ENCODE data around the gene LCN10. TPM values are rescaled to one million over a fixed set of nuclear protein-coding genes. Genes with fewer than 3 reads are reported as not detected.

LCN10 gene
- total RNA-seq, 1 experiment from 2014 or later, result not detected

DNA sequence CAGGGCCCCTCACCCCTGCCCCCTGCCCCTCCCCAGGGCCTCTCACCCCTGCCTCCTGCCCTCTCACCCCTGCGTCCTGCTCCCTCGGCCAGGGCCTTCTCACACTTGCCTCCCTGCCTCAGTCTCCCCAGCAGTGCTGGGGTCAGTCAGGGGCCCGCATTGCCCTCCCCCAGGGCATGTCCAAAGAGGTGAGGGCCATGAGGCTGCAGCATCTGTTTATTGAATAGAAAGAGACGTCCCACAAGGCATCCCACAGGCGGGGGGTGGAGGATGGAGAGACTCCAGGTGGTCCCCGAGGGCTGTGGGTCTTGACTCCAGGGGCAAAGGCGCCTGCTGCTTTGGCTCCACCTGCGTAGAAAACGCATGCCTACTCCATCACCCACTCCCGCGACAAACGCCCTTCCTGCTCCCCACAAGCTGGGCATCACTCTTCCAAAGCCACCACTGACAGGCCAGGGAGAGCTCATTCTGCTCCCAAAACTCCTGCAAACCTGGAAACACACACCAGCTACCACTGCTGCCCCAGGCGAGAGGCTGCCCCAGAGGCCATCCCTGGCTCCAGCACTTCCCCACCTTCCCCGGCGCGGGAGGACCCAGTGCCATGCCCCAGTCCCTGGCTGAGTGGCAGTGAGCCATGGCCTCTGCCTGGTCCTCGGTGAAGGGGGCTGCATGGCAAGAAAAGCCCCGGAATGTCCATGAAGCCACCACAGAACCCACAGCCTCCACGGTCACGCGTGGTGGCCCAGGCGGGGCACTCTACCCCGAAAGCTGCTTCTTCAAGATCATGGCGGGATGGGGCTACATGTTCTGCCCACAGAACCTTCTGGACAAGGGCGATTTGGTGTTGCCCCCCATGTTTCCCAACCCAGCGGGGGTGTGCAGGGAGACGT is 16.9 kb upstream of the LCN10 start:
- intact Hi-C loops (cut with micrococcal nuclease; ENCODE audit: unreplicated experiment), result no loop called here
- Mint-ChIP-seq H3K9me3 (ENCODE audit: unreplicated experiment) (no peaks in the 10 kb centered on the region), H3K4me1 (ENCODE audit: low read depth, unreplicated experiment) (peaks cover 7% of the 10 kb centered on the region), H3K36me3 (ENCODE audit: insufficient read depth, unreplicated experiment) (no peaks in the 10 kb centered on the region), H3K27ac (ENCODE audit: unreplicated experiment) (no peak overlapping the region), H3K4me3 (ENCODE audit: unreplicated experiment) (no peak overlapping the region), H3K27me3 (ENCODE audit: insufficient read depth, unreplicated experiment) (no peaks in the 10 kb centered on the region)
- BruUV-seq (replicated peaks), result no TSS peak
- no peaks in the 10 kb centered on the region for H3K9me3 ChIP-seq
- H3K27me3 ChIP-seq (replicated peaks; ENCODE audit: control insufficient read depth, insufficient read depth, low read length), result no peaks in the 10 kb centered on the region
- no peak for DNase-seq
- no peak overlapping the region for H3K4me3 ChIP-seq (ENCODE audit: low read depth, low read length)
- ChIA-PET CTCF (no interaction called here), POLR2A (no interaction called here)
- no peak for TF ChIP-seq CTCF (IDR thresholded peaks at IDR 0.05; ENCODE audit: insufficient read depth in 1 of 2, low read depth in 1 of 2, low read length in 1 of 2, severe bottlenecking in 1 of 2, unreplicated experiment in 1 of 2)
- H3K4me1 ChIP-seq, result no peaks in the 10 kb centered on the region
- no peaks in the 10 kb centered on the region for H3K36me3 ChIP-seq (ENCODE audit: control insufficient read depth, insufficient read depth, low read length)

DNA sequence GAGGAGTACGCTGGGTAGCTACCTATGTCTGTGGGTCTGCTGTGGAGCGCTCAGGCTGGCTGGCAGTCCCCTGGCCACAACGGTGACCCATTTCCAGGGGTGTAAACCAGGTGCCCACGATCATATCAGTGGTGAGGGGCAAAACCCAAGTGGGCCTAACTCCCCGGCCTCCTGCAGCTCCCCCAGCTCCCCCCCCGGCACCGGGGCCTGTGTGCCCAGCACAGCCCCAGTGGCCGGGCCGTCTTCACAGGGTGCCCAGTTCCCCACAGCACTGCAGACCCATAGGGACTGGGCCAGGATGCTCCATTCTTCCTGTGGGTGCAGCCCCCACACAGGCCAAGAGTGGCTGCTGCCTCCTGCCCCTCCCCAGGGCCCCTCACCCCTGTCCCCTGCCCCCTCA is 16.3 kb upstream of the LCN10 start:
- Mint-ChIP-seq H3K4me1 (ENCODE audit: low read depth, unreplicated experiment) (peaks cover 7% of the 10 kb centered on the region), H3K27me3 (ENCODE audit: insufficient read depth, unreplicated experiment) (no peaks in the 10 kb centered on the region), H3K36me3 (ENCODE audit: insufficient read depth, unreplicated experiment) (no peaks in the 10 kb centered on the region), H3K9me3 (ENCODE audit: unreplicated experiment) (no peaks in the 10 kb centered on the region), H3K27ac (ENCODE audit: unreplicated experiment) (no peak overlapping the region), H3K4me3 (ENCODE audit: unreplicated experiment) (no peak overlapping the region)
- CTCF ChIA-PET, result no interaction called here
- BruUV-seq (replicated peaks), result no TSS peak
- TF ChIP-seq CTCF (IDR thresholded peaks at IDR 0.05; ENCODE audit: insufficient read depth in 1 of 2, low read depth in 1 of 2, low read length in 1 of 2, severe bottlenecking in 1 of 2, unreplicated experiment in 1 of 2), result no peak
- Histone ChIP-seq H3K36me3 (ENCODE audit: control insufficient read depth, insufficient read depth, low read length) (no peaks in the 10 kb centered on the region), H3K4me3 (ENCODE audit: low read depth, low read length) (no peak overlapping the region), H3K9me3 (no peaks in the 10 kb centered on the region), H3K27me3 (replicated peaks; ENCODE audit: control insufficient read depth, insufficient read depth, low read length) (no peaks in the 10 kb centered on the region), H3K4me1 (no peaks in the 10 kb centered on the region)
- intact Hi-C loops (cut with micrococcal nuclease; ENCODE audit: unreplicated experiment), result no loop called here
- POLR2A ChIA-PET, result no interaction called here
- no peak for DNase-seq

DNA sequence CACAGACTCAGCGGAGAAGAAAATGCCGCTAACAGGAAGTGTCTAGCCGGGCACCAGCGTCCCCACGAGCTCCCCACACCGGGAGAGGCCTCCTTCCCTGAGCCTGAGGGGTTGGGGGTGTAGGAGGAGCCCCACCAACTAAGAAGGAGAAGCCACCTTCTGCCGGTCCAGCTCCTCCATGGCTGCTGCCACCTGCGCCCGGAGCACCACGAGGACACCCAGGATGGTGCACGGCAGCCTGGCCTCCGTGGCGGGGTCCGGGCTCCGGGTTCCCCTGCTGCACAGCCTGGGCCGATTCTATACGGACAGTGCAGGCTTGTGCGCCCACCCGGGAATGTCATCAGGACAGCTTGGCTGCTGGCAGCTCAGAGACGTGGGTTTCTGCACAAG is 15.0 kb upstream of the LCN10 start:
- ChIA-PET POLR2A (no interaction called here), CTCF (no interaction called here)
- Histone ChIP-seq H3K4me3 (ENCODE audit: low read depth, low read length) (no peak overlapping the region), H3K9me3 (no peaks in the 10 kb centered on the region), H3K27me3 (replicated peaks; ENCODE audit: control insufficient read depth, insufficient read depth, low read length) (no peaks in the 10 kb centered on the region), H3K36me3 (ENCODE audit: control insufficient read depth, insufficient read depth, low read length) (no peaks in the 10 kb centered on the region), H3K4me1 (no peaks in the 10 kb centered on the region)
- intact Hi-C loops (cut with micrococcal nuclease; ENCODE audit: unreplicated experiment), result no loop called here
- Mint-ChIP-seq H3K4me3 (ENCODE audit: unreplicated experiment) (no peak overlapping the region), H3K27me3 (ENCODE audit: insufficient read depth, unreplicated experiment) (no peaks in the 10 kb centered on the region), H3K27ac (ENCODE audit: unreplicated experiment) (no peak overlapping the region), H3K4me1 (ENCODE audit: low read depth, unreplicated experiment) (peaks cover 7% of the 10 kb centered on the region), H3K9me3 (ENCODE audit: unreplicated experiment) (peaks cover 4% of the 10 kb centered on the region), H3K36me3 (ENCODE audit: insufficient read depth, unreplicated experiment) (no peaks in the 10 kb centered on the region)
- no TSS peak for BruUV-seq (replicated peaks)
- no peak for TF ChIP-seq CTCF (IDR thresholded peaks at IDR 0.05; ENCODE audit: insufficient read depth in 1 of 2, low read depth in 1 of 2, low read length in 1 of 2, severe bottlenecking in 1 of 2, unreplicated experiment in 1 of 2)
- no peak for DNase-seq
